HEK293 (cell line): ENCODE data around the gene TTBK1.

Experiments used
- CTCF ChIA-PET: fragments of 350-600 bp; formaldehyde crosslinking; extraction: SDS; loops from one replicate; lab custom pipeline; 2021; ENCODE audit warnings: antibody characterized with exemption; lab: Yijun Ruan, JAX
- POLR2A ChIA-PET: fragments of 300-600 bp; formaldehyde crosslinking; extraction: SDS; loops from one replicate; lab custom pipeline; 2020; ENCODE audit warnings: antibody characterized with exemption, inconsistent platforms; lab: Yijun Ruan, JAX
- H3K27ac ChIP-seq: fragments of 200-500 bp; sonication (Bioruptor generic); 2 replicates; pipeline ENCODE4 v1.5.1; 2014; ENCODE audit warnings: low read depth, low read length, control low read depth, inconsistent platforms; ENCODE audit errors: extremely low read depth
- H3K36me3 ChIP-seq, 2 experiments: fragments of 200-500 bp in 1 of 2; sonication (Bioruptor generic) in 1 of 2; 1 replicate in 1 of 2; 2 replicates in 1 of 2; pipeline ENCODE4 v1.5.1; 2014 to 2017; ENCODE audit warnings: inconsistent platforms in 2 of 2, low read length in 2 of 2; ENCODE audit not compliant: control insufficient read depth in 2 of 2, insufficient read depth in 1 of 2
- H3K4me1 ChIP-seq: fragments of 200-500 bp; sonication (Bioruptor generic); 2 replicates; pipeline ENCODE4 v1.5.1; 2014; ENCODE audit warnings: mild to moderate bottlenecking, low read length, inconsistent platforms; ENCODE audit not compliant: control insufficient read depth, insufficient read depth
- H3K4me3 ChIP-seq: 2 replicates; pipeline ENCODE4 v1.5.1; 2011; ENCODE audit warnings: low read depth, mild to moderate bottlenecking, control low read depth, low read length, moderate library complexity
- H3K9me3 ChIP-seq: fragments of 200-500 bp; sonication (Bioruptor generic); 2 replicates; pipeline ENCODE4 v1.5.1; 2014; ENCODE audit warnings: low read depth, low read length, inconsistent platforms; ENCODE audit not compliant: control insufficient read depth, insufficient read depth
- HOXC10 ChIP-seq: sonication (generic); formaldehyde crosslinking; IDR thresholded peaks from 2 replicates; pipeline ENCODE4 v1.8.1; 2023; ENCODE audit warnings: mild to moderate bottlenecking, missing genetic modification reagents
- KLF7 ChIP-seq: fragments of 450-650 bp; formaldehyde crosslinking; IDR thresholded peaks from 2 replicates; pipeline ENCODE4 v1.5.1; 2016; ENCODE audit warnings: missing biosample characterization, missing genetic modification characterization, borderline replicate concordance
- KLF8 ChIP-seq: fragments of 450-650 bp; formaldehyde crosslinking; IDR thresholded peaks from 2 replicates; pipeline ENCODE4 v1.5.1; 2016; ENCODE audit warnings: missing biosample characterization, missing genetic modification characterization
- PRDM1 ChIP-seq: fragments of 450-650 bp; formaldehyde crosslinking; IDR thresholded peaks from 2 replicates; pipeline ENCODE4; 2016; ENCODE audit warnings: missing biosample characterization, missing genetic modification characterization
- PRDM4 ChIP-seq: fragments of 450-650 bp; formaldehyde crosslinking; IDR thresholded peaks from 2 replicates; pipeline ENCODE4 v1.5.1; 2017; ENCODE audit warnings: missing biosample characterization, missing genetic modification characterization
- RBAK ChIP-seq: fragments of 450-650 bp; formaldehyde crosslinking; IDR thresholded peaks from 2 replicates; pipeline ENCODE4 v1.5.1; 2016; ENCODE audit warnings: missing biosample characterization, missing genetic modification characterization
- REST ChIP-seq: fragments of 450-650 bp; formaldehyde crosslinking; IDR thresholded peaks from 2 replicates; pipeline ENCODE4 v1.5.1; 2016; ENCODE audit warnings: missing biosample characterization, missing genetic modification characterization
- SCRT2 ChIP-seq: fragments of 450-650 bp; formaldehyde crosslinking; IDR thresholded peaks from 2 replicates; pipeline ENCODE4 v1.5.1; 2016; ENCODE audit warnings: missing biosample characterization, missing genetic modification characterization
- ZBTB11 ChIP-seq: fragments of 450-650 bp; formaldehyde crosslinking; conservative IDR thresholded peaks from 2 replicates; pipeline ENCODE4 v1.5.1; 2016; ENCODE audit warnings: low read depth, missing biosample characterization, missing genetic modification characterization
- ZBTB48 ChIP-seq: fragments of 450-650 bp; formaldehyde crosslinking; IDR thresholded peaks from 2 replicates; pipeline ENCODE4 v1.5.1; 2016; ENCODE audit warnings: missing biosample characterization, missing genetic modification characterization
- ZNF10 ChIP-seq: fragments of 450-650 bp; formaldehyde crosslinking; IDR thresholded peaks from 2 replicates; pipeline ENCODE4 v1.5.1; 2017; ENCODE audit warnings: missing biosample characterization, missing genetic modification characterization
- ZNF140 ChIP-seq: fragments of 450-650 bp; formaldehyde crosslinking; IDR thresholded peaks from 2 replicates; pipeline ENCODE4 v1.5.1; 2016; ENCODE audit warnings: missing biosample characterization, missing genetic modification characterization
- ZNF169 ChIP-seq: fragments of 450-650 bp; formaldehyde crosslinking; IDR thresholded peaks from 2 replicates; pipeline ENCODE4 v1.5.1; 2016; ENCODE audit warnings: missing biosample characterization, missing genetic modification characterization
- ZNF184 ChIP-seq: fragments of 450-650 bp; IDR thresholded peaks from 2 replicates; pipeline ENCODE4 v1.5.1; 2018; ENCODE audit warnings: missing biosample characterization, mild to moderate bottlenecking, missing genetic modification characterization
- ZNF324 ChIP-seq: fragments of 450-650 bp; formaldehyde crosslinking; IDR thresholded peaks from 2 replicates; pipeline ENCODE4 v1.5.1; 2016; ENCODE audit warnings: missing biosample characterization, missing genetic modification characterization
- ZNF366 ChIP-seq: fragments of 450-650 bp; formaldehyde crosslinking; conservative IDR thresholded peaks from 2 replicates; pipeline ENCODE4 v1.5.1; 2016; ENCODE audit warnings: missing biosample characterization, missing genetic modification characterization
- ZNF558 ChIP-seq: fragments of 450-650 bp; formaldehyde crosslinking; IDR thresholded peaks from 2 replicates; pipeline ENCODE4 v1.5.1; 2016; ENCODE audit warnings: missing biosample characterization, missing genetic modification characterization
- ZNF623 ChIP-seq: fragments of 450-650 bp; formaldehyde crosslinking; IDR thresholded peaks from 2 replicates; pipeline ENCODE4 v1.5.1; 2016; ENCODE audit warnings: missing biosample characterization, missing genetic modification characterization
- ZSCAN16 ChIP-seq: fragments of 450-650 bp; formaldehyde crosslinking; IDR thresholded peaks from 2 replicates; pipeline ENCODE4 v1.5.1; 2016; ENCODE audit warnings: missing biosample characterization, missing genetic modification characterization
- ZSCAN23 ChIP-seq: fragments of 450-650 bp; formaldehyde crosslinking; IDR thresholded peaks from 2 replicates; pipeline ENCODE4 v1.5.1; 2016; ENCODE audit warnings: missing biosample characterization, missing genetic modification characterization

Gene TTBK1

GRCh38 chr6:43215066-43215465 lies 28.2 kb upstream of the TTBK1 start:
- ChIA-PET CTCF (interaction anchor here (4.6 kb wide), 1 partner anchor 14 kb away, joined by 20 read pairs; the partner anchor contains the start of gene DNPH1), POLR2A (no interaction called here)
- H3K27ac ChIP-seq: no peak overlapping the region
- H3K4me3 ChIP-seq: no peak overlapping the region
- peaks cover 0 to 7% of the 10 kb centered on the region in 2 experiments; a peak in 2 of 3 replicates for H3K36me3 ChIP-seq
- no peaks in the 10 kb centered on the region for H3K9me3 ChIP-seq
- no peak for TF ChIP-seq ZNF623 (tag by site-specific recombination)
- no peak for TF ChIP-seq ZNF558 (tag by site-specific recombination)
- TF ChIP-seq ZNF324 (tag by site-specific recombination): no peak
- no peak for TF ChIP-seq ZSCAN23 (tag by site-specific recombination)
- no peak for TF ChIP-seq SCRT2 (tag by site-specific recombination)
- TF ChIP-seq ZNF366 (tag by site-specific recombination): no peak
- TF ChIP-seq ZSCAN16: no peak
- TF ChIP-seq ZNF140: no peak
- no peak for TF ChIP-seq PRDM1 (tag by site-specific recombination)
- TF ChIP-seq ZNF10 (tag by site-specific recombination): no peak
- no peak for TF ChIP-seq HOXC10 (CRISPR knock-in tag)
- no peak for TF ChIP-seq RBAK
- no peak for TF ChIP-seq ZNF169 (tag by site-specific recombination)
- TF ChIP-seq REST (tag by site-specific recombination): no peak
- no peak for TF ChIP-seq KLF8
- no peak for TF ChIP-seq PRDM4 (tag by site-specific recombination)
- TF ChIP-seq KLF7 (tag by site-specific recombination): no peak
- TF ChIP-seq ZBTB48 (tag by site-specific recombination): no peak
- TF ChIP-seq ZNF184 (tag by site-specific recombination): no peak
- TF ChIP-seq ZBTB11 (tag by site-specific recombination): no peak
- no peaks in the 10 kb centered on the region for H3K4me1 ChIP-seq
